ENCODE data around the gene DDRGK1.
"Not testable (repeated sequence)": the region's sequence is repeated elsewhere in the genome, so short reads cannot be mapped to it uniquely, and the experiment has no call there.

DDRGK1 gene

GRCh38 chr20:3164763-3165410 is 39.6 kb downstream of the DDRGK1 start:
- DNase-seq (ENCODE audit: low read depth), result no peak

DNA sequence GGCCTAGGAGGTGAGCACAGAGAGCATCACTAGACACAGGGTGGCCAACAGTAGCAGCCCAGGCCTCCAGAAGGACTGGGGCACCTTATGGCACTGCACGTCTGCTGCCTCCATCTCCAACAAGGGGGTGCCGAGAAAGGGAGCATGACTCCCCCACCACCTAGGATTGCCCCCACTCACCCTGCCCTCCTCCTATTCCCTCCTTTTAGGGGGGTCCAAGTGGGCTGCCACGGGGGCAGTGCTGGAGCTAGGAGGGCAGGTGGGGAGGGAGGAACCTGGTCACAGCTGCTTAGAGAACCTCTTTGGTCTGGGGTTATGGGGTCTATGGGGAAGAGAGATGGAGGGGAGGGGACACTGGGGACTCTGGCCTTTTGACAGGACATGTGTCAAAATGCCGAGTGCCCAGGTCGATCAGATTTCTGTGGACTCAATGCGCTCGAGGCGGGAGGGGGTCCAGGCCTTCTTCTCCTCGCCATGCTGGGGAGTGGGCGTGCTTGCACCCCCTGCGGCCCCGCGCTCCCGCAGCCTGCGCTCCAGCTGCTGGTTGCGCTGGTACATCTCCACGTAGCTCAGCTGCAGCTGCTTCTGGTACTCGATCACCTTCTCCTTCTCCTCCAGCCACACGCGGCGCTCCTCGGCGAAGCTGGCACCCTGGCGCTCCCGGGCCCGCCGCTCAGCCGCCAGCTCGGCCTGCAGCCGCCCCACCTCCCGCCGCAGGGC is 40.3 kb downstream of the DDRGK1 start:
- no peak for DNase-seq (ENCODE audit: low read depth)

GRCh38 chr20:3163099-3164042 is 41.1 kb downstream of the DDRGK1 start:
- no peak for DNase-seq (ENCODE audit: low read depth)

DNA sequence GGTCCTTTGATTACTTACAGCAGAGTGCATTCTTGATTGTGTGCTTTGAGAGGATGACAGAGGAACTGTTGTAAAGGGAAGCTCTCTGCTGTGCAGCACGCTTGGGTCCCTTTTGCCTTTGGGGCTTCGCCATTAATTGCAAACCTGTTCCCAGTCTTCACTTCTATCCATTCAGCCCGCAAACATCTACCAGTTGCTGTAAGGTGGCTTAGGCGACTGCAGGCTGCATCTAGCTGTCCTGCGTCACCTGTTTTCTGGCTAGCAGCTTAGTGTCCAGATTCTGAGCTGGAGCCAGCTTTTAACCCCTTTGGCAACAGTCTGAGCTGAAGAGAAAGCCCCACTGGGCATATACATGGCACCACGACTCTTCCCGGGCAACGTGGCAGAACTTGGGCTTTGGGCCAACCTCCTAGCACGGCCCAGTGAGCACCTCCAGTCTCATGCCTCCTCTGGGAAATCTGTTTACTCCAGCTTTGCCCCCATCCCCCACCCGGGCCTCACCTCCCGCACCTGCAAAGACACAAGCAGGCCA is 42.3 kb downstream of the DDRGK1 start:
- no peak for DNase-seq (ENCODE audit: low read depth)

DNA sequence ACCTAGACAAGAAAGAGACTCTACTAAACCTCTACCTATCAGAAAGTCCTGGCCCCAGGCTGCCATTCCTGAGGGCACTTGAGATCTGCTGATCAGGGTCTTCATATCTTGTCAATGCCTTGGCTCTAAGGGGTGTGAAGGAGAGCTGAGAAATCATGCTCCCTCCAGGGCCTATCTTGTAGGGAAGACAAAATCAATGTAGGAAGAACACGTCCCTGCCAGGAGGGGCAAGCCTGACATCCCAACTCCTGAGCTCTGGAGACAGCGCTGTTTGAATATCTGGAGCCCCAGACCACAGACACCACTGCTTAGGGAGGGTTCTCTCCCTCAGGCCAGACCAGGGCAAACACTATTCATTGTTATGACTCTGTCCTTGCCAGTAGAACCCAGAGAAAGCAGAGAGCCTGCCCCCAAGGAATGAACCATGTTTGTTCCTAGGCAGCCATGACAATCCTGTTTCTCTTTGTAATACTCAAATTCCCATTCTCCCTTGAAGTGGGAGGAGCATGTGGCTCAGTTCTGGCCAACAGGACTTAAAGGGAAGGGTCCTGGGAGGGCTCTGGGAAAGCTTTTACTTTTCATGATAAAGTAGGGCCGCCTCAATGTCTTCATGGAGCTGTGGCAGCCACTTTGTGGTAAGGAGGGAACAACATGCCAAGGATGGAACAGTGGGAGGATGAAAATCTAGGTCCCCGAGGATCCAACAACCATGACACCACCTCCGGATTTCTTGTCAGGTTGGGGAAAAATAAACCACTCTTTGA is 43.0 kb downstream of the DDRGK1 start:
- no peak for DNase-seq (ENCODE audit: low read depth)

DNA sequence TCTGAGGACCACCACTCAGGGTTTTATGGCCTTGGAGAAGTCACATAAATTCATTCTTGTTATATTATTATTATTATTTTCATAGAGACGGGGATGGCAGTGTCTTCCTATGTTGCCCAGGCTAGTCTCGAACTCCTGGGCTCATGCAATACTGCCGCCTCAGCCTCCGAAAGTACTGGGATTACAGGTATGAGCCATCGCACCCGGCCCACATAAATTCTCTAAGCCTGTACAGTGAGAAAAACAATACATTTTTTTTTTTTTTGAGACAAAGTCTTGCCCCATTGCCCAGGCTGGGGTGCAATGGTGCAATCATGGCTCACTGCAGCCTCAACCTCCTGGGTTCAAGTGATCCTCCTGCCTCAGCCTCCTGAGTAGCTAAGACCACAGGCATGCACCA is 44.1 kb downstream of the DDRGK1 start:
- no peak for DNase-seq (ENCODE audit: low read depth)

DNA sequence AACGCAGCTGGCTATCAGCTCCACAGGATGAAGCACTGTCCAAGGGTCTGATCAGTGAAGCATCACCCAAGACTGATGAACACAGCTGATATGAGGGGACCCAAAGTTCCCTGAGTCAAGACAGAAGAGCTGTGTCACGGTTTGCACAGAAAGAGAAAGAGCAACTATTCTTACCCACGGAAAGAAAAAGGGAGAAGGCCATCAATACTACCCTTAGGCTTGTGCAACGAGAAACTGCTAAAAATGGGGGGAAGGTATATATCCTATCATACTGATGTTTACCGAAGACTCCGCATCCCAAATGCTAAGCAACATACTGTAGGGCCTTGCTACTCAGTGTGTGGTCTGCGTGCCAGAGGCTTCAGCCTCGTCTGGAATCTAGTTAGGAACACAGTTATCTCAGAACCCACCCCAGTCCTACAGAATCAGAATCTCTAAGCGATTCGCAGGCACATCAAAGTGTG is 45.5 kb downstream of the DDRGK1 start:
- no peak for DNase-seq (ENCODE audit: low read depth)

DNA sequence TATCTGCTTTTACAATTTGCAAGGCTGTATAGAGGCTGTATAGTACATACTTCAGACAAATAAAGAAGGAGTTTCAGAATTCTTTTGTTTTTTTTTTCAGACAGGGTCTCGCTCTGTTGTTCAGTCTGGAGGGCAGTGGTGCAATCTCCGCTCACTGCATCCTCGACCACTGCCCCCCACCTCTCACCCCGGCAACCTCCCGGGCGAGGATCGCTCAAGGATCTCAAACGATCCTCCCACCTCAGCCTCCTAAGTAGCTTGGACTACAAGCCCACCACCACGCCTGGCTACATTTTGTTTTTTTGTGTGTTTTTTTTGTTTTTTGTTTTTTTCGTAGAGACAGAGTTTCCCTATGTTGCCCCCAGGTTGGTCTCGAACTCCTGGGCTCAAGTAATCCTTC is 46.7 kb downstream of the DDRGK1 start:
- no peak for DNase-seq (ENCODE audit: low read depth)

DNA sequence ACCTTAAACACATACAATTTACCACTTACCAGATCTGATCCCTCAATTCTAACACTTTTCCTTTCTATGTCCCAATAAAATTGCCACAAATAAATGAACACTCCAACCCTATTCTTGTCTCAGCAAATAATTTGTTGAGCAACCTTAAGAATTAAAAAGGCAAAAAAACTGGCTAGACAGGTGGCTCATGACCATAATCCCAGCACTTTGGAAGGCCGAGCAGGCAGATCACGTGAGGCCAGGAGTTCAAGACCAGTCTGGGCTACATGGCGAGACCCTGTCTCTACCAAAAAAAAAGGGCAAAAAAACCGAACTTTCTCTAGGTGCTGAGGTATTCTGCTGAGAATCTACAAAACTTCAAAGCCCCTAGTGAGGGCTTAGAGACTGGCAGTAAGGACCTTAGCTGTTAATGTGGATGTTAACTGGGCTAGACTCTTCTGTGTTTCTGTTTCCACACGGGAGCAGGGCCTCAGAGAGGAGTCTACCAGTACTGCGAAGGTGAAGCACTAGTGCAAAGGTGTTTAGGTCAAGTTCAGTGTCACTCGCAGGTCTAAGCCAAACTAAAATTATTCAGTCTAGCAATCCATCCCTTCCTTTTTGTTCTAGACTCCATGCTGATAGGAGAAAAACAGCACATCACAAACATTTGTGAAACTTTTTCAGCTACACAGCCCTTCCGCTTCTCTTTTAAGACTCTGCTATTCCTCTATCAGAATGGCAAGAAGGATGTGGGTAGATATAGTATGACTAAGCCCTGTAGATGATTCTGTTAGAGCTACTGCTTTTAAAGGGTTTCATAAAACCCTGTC is 47.5 kb downstream of the DDRGK1 start:
- no peak for DNase-seq (ENCODE audit: low read depth)

DNA sequence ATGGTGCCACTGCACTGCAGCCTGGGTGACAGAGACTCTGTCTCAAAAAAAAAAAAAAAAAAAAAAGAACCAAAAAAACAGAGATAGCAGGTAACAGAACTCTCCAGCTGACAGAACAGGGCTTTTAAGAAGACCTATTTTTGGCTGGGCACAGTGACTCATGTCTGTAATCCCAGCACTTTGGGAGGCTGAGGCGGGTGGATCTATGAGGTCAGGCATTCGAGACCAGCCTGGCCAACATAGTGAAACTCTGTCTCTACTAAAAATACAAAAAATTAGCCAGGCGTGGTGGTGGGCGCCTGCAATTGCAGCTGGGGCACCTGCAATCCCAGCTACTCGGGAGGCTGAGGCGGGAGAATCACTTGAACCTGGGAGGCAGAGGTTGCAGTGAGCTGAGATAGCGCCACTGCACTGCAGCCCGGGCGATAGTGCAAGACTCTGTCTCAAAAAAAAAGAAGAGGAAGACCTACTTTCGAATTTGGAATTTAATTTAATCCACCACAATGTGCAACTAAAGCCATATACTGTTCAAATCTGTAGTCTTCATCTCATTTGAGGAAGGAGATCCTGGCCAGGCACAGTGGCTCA is 52.3 kb downstream of the DDRGK1 start:
- not testable (repeated sequence) for DNase-seq (ENCODE audit: low read depth)

DNA sequence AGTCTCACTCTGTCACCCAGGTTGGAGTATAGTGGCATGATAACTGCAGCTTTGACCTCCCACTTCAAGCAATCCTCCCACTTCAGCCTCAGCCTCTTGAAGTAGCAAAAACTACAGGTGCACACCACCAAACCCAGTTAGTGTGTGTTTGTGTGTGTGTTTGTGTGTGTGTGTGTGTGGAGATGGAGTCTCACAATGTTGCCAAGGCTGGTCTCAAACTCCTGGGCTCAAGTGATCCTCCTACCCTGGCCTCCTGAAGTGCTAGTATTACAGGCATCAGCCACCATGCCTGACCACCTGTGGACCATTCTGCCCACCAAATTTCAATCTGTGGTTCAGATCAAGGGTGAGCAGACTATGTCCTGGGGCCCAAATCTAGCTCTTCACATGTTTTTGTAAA is 53.6 kb downstream of the DDRGK1 start:
- no peak for DNase-seq (ENCODE audit: low read depth)

DNA sequence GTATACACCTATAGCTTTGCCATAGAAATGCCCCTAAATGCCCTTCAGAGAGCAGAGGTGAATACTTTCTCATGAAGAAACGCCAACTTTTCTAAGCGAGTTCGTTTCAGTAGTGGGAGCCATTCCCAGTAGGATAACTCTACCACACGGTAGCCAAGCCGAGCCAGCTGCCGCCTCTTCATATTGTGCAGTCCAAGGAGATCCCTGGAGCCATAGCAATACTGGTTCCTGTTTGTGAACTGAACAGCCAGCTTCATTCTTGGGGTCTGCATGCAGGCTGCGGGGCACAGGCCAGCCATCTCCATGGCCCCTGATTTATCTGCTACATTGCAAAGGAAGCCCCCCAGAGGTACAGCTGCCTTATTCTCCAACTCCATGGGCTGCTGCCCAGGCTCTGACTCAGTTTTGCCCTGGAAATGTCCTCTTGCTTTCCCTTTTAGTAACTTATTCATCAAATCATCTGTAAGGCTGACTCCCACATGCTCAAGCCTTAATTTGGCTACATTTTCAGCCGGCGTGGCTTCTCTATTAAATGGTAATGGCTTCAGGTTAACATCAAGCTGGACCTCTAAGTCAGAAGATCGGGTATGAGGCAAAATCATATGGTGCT is 57.6 kb downstream of the DDRGK1 start:
- DNase-seq (ENCODE audit: low read depth), result no peak

GRCh38 chr20:3141757-3142156 is 62.7 kb downstream of the DDRGK1 start:
- no peak for DNase-seq (ENCODE audit: low read depth)

Measured in HS-5 (cell line).